ENCODE results near the gene C11orf16.
"Not testable (repeated sequence)": the region's sequence is repeated elsewhere in the genome, so short reads cannot be mapped to it uniquely, and the experiment has no call there.

The C11orf16 gene

GRCh38 chr11:8899119-8899753 is 33.5 kb downstream of the C11orf16 start:
- no peak overlapping the region for H2AFZ ChIP-seq (ENCODE audit: low read length)
- no peaks in the 10 kb centered on the region for H3K4me1 ChIP-seq (ENCODE audit: insufficient read depth, low read length, poor library complexity, severe bottlenecking)
- H3K9me3 ChIP-seq (ENCODE audit: insufficient read depth, low read depth, low read length) = peaks cover 9% of the 10 kb centered on the region
- H3K9ac ChIP-seq (ENCODE audit: low read depth, low read length, poor library complexity, severe bottlenecking) = no peak overlapping the region
- H4K20me1 ChIP-seq (ENCODE audit: insufficient read depth, low read length, poor library complexity, severe bottlenecking) = no peaks in the 10 kb centered on the region
- TF ChIP-seq CTCF (conservative IDR thresholded peaks at IDR 0.05; ENCODE audit: low read length) = no peak
- TF ChIP-seq EZH2phosphoT487 (IDR thresholded peaks at IDR 0.05; ENCODE audit: borderline replicate concordance) = no peak
- no peaks in the 10 kb centered on the region for H3K9me2 ChIP-seq (replicated peaks; ENCODE audit: low read depth, low read length)
- no peaks in the 10 kb centered on the region for H3K27me3 ChIP-seq (ENCODE audit: insufficient read depth, low read length, poor library complexity, severe bottlenecking)
- no peak overlapping the region for H3K4me3 ChIP-seq (ENCODE audit: low read length, poor library complexity, severe bottlenecking)
- H3F3A ChIP-seq (ENCODE audit: low read depth) = no peaks in the 10 kb centered on the region
- no peak overlapping the region for H3K4me2 ChIP-seq (ENCODE audit: low read depth, low read length, poor library complexity, severe bottlenecking)
- H3K36me3 ChIP-seq (ENCODE audit: insufficient read depth, low read length) = no peaks in the 10 kb centered on the region
- no peaks in the 10 kb centered on the region for H3K79me2 ChIP-seq (ENCODE audit: insufficient read depth, low read length)

- not testable (repeated sequence) for H2AFZ ChIP-seq (ENCODE audit: low read length); H4K20me1 ChIP-seq (ENCODE audit: insufficient read depth, low read length, poor library complexity, severe bottlenecking); H3K9ac ChIP-seq (ENCODE audit: low read depth, low read length, poor library complexity, severe bottlenecking); H3K36me3 ChIP-seq (ENCODE audit: insufficient read depth, low read length); H3K4me1 ChIP-seq (ENCODE audit: insufficient read depth, low read length, poor library complexity, severe bottlenecking); H3K79me2 ChIP-seq (ENCODE audit: insufficient read depth, low read length); H3K9me3 ChIP-seq (ENCODE audit: insufficient read depth, low read depth, low read length); H3K4me3 ChIP-seq (ENCODE audit: low read length, poor library complexity, severe bottlenecking); H3K4me2 ChIP-seq (ENCODE audit: low read depth, low read length, poor library complexity, severe bottlenecking); H3K9me2 ChIP-seq (replicated peaks; ENCODE audit: low read depth, low read length); H3F3A ChIP-seq (ENCODE audit: low read depth); H3K27me3 ChIP-seq (ENCODE audit: insufficient read depth, low read length, poor library complexity, severe bottlenecking)
Measured at GRCh38 chr11:8891185-8891584, 41.6 kb downstream of the C11orf16 start.

- H3K27me3 ChIP-seq (ENCODE audit: insufficient read depth, low read length, poor library complexity, severe bottlenecking) = no peaks in the 10 kb centered on the region
- no peaks in the 10 kb centered on the region for H3F3A ChIP-seq (ENCODE audit: low read depth)
- H3K4me3 ChIP-seq (ENCODE audit: low read length, poor library complexity, severe bottlenecking) = no peak overlapping the region
- H3K9me2 ChIP-seq (replicated peaks; ENCODE audit: low read depth, low read length) = no peaks in the 10 kb centered on the region
- H4K20me1 ChIP-seq (ENCODE audit: insufficient read depth, low read length, poor library complexity, severe bottlenecking) = no peaks in the 10 kb centered on the region
- no peak overlapping the region for H2AFZ ChIP-seq (ENCODE audit: low read length)
- TF ChIP-seq CTCF (conservative IDR thresholded peaks at IDR 0.05; ENCODE audit: low read length) (no peak), EZH2phosphoT487 (IDR thresholded peaks at IDR 0.05; ENCODE audit: borderline replicate concordance) (no peak)
- H3K36me3 ChIP-seq (ENCODE audit: insufficient read depth, low read length) = no peaks in the 10 kb centered on the region
- no peak overlapping the region for H3K4me2 ChIP-seq (ENCODE audit: low read depth, low read length, poor library complexity, severe bottlenecking)
- H3K9me3 ChIP-seq (ENCODE audit: insufficient read depth, low read depth, low read length) = no peaks in the 10 kb centered on the region
- no peaks in the 10 kb centered on the region for H3K4me1 ChIP-seq (ENCODE audit: insufficient read depth, low read length, poor library complexity, severe bottlenecking)
- no peak overlapping the region for H3K9ac ChIP-seq (ENCODE audit: low read depth, low read length, poor library complexity, severe bottlenecking)
- no peaks in the 10 kb centered on the region for H3K79me2 ChIP-seq (ENCODE audit: insufficient read depth, low read length)
Measured at GRCh38 chr11:8886322-8886721, 46.4 kb downstream of the C11orf16 start.

GRCh38 chr11:8881585-8881984 is 51.2 kb downstream of the C11orf16 start:
- not testable (repeated sequence) for H4K20me1 ChIP-seq (ENCODE audit: insufficient read depth, low read length, poor library complexity, severe bottlenecking); H3K79me2 ChIP-seq (ENCODE audit: insufficient read depth, low read length); H3K9me2 ChIP-seq (replicated peaks; ENCODE audit: low read depth, low read length); H3K4me3 ChIP-seq (ENCODE audit: low read length, poor library complexity, severe bottlenecking); H3K9me3 ChIP-seq (ENCODE audit: insufficient read depth, low read depth, low read length); H3K4me2 ChIP-seq (ENCODE audit: low read depth, low read length, poor library complexity, severe bottlenecking); H3K9ac ChIP-seq (ENCODE audit: low read depth, low read length, poor library complexity, severe bottlenecking); H3K4me1 ChIP-seq (ENCODE audit: insufficient read depth, low read length, poor library complexity, severe bottlenecking); H3K27me3 ChIP-seq (ENCODE audit: insufficient read depth, low read length, poor library complexity, severe bottlenecking); H2AFZ ChIP-seq (ENCODE audit: low read length); H3F3A ChIP-seq (ENCODE audit: low read depth); H3K36me3 ChIP-seq (ENCODE audit: insufficient read depth, low read length)

Data from Loucy (cell line).